IMR-90 (cell line): ENCODE data around the gene ETFA. TPM values are rescaled to one million over a fixed set of nuclear protein-coding genes. Genes with fewer than 3 reads are reported as not detected.

Experiments used
- ATAC-seq: fragments of 200-7000 bp; cut with Tn5 transposase; 2 replicates; pipeline ENCODE4 v1.9.1; 2020; ENCODE audit warnings: low read depth, mild to moderate bottlenecking, moderate library complexity
- BruUV-seq: library from RNA; stranded (reverse); fragments of 400-500 nt; replicated peaks from 2 replicates; lab custom pipeline; 2021; lab: Mats Ljungman, UMichigan
- CTCF ChIA-PET: fragments of 300-600 bp; formaldehyde crosslinking; extraction: SDS; loops from one replicate; lab custom pipeline; 2021; ENCODE audit warnings: antibody characterized with exemption; lab: Yijun Ruan, JAX
- POLR2A ChIA-PET: fragments of 300-600 bp; sonication (Branson Sonifier 250); formaldehyde crosslinking; loops from one replicate; lab custom pipeline; 2022; ENCODE audit warnings: antibody characterized with exemption; ENCODE audit not compliant: unreplicated experiment; lab: Charles Lee
- DNase-seq: peaks from one replicate; pipeline ENCODE4 v3.0.0; 2013
- H2AFZ ChIP-seq: replicated peaks from 2 replicates; pipeline ENCODE3; 2013; ENCODE audit warnings: low read length, mild to moderate bottlenecking; ENCODE audit not compliant: poor library complexity
- H2AK5ac ChIP-seq: 2 replicates; pipeline ENCODE4 v1.6.1; 2013; ENCODE audit warnings: low read depth, low read length, inconsistent platforms
- H2AK9ac ChIP-seq: replicated peaks from 2 replicates; pipeline ENCODE3; 2013; ENCODE audit warnings: mild to moderate bottlenecking, low read depth, low read length, moderate library complexity; ENCODE audit not compliant: poor library complexity
- H2BK120ac ChIP-seq: 2 replicates; pipeline ENCODE4 v1.6.1; 2013; ENCODE audit warnings: low read depth, low read length, inconsistent platforms
- H2BK15ac ChIP-seq: 3 replicates; pipeline ENCODE4 v1.6.1; 2013; ENCODE audit warnings: low read depth, low read length, inconsistent platforms
- H2BK20ac ChIP-seq: 2 replicates; pipeline ENCODE4 v1.6.1; 2013; ENCODE audit warnings: low read depth, mild to moderate bottlenecking, inconsistent platforms, low read length, moderate library complexity
- H2BK5ac ChIP-seq: 2 replicates; pipeline ENCODE4 v1.6.1; 2013; ENCODE audit warnings: mild to moderate bottlenecking, low read depth, low read length, inconsistent platforms; ENCODE audit not compliant: poor library complexity, severe bottlenecking
- H3K14ac ChIP-seq: replicated peaks from 2 replicates; pipeline ENCODE4 v1.6.1; 2013; ENCODE audit warnings: low read depth, low read length, inconsistent platforms
- H3K18ac ChIP-seq: 2 replicates; pipeline ENCODE4 v1.6.1; 2013; ENCODE audit warnings: low read depth, low read length, control low read depth
- H3K23ac ChIP-seq: 2 replicates; pipeline ENCODE4 v1.6.1; 2013; ENCODE audit warnings: low read depth, low read length, inconsistent platforms
- H3K27ac ChIP-seq: 2 replicates; pipeline ENCODE4 v1.5.1; 2013; ENCODE audit warnings: mild to moderate bottlenecking, control low read depth, low read length; ENCODE audit not compliant: insufficient read depth
- H3K27me3 ChIP-seq: 2 replicates; pipeline ENCODE4 v1.6.1; 2013; ENCODE audit warnings: low read length; ENCODE audit not compliant: control insufficient read depth, insufficient read depth
- H3K36me3 ChIP-seq: 2 replicates; pipeline ENCODE4 v1.6.1; 2013; ENCODE audit warnings: low read length, mixed read lengths; ENCODE audit not compliant: control insufficient read depth, insufficient read depth
- H3K4ac ChIP-seq: 2 replicates; pipeline ENCODE4 v1.6.1; 2013; ENCODE audit warnings: low read depth, low read length, inconsistent platforms
- H3K4me1 ChIP-seq: 2 replicates; pipeline ENCODE4 v1.6.1; 2013; ENCODE audit warnings: low read length, mixed read lengths; ENCODE audit not compliant: control insufficient read depth, insufficient read depth
- H3K4me2 ChIP-seq: 2 replicates; pipeline ENCODE4 v1.6.1; 2013; ENCODE audit warnings: low read depth, mild to moderate bottlenecking, control low read depth, low read length, moderate library complexity
- H3K4me3 ChIP-seq: 2 replicates; pipeline ENCODE4 v1.5.1; 2013; ENCODE audit warnings: low read depth, mild to moderate bottlenecking, control low read depth, low read length, moderate library complexity; ENCODE audit not compliant: insufficient read depth
- H3K56ac ChIP-seq: 2 replicates; pipeline ENCODE4 v1.6.1; 2013; ENCODE audit warnings: low read length, inconsistent platforms; ENCODE audit not compliant: insufficient read depth; ENCODE audit errors: extremely low read depth
- H3K79me1 ChIP-seq, 2 experiments: 2 replicates each; pipeline ENCODE4 v1.6.1; 2013; ENCODE audit warnings: low read length in 2 of 2, inconsistent platforms in 1 of 2, low read depth in 1 of 2
- H3K9ac ChIP-seq: 2 replicates; pipeline ENCODE4 v1.6.1; 2013; ENCODE audit warnings: low read depth, low read length, control low read depth
- H3K9me1 ChIP-seq: 2 replicates; pipeline ENCODE4 v1.6.1; 2013; ENCODE audit warnings: low read length, inconsistent platforms; ENCODE audit not compliant: insufficient read depth
- H3K9me3 ChIP-seq: 2 replicates; pipeline ENCODE4 v1.6.1; 2013; ENCODE audit warnings: low read length; ENCODE audit not compliant: control insufficient read depth, insufficient read depth
- H4K20me1 ChIP-seq: 2 replicates; pipeline ENCODE4 v1.6.1; 2013; ENCODE audit warnings: low read length, inconsistent platforms; ENCODE audit not compliant: insufficient read depth
- H4K5ac ChIP-seq: 2 replicates; pipeline ENCODE4 v1.6.1; 2013; ENCODE audit warnings: mild to moderate bottlenecking, low read depth, low read length, control low read depth
- H4K8ac ChIP-seq, 2 experiments: 2 replicates each; pipeline ENCODE4 v1.6.1; 2013; ENCODE audit warnings: low read depth in 2 of 2, low read length in 2 of 2, control low read depth in 1 of 2, inconsistent platforms in 1 of 2
- H4K91ac ChIP-seq: 2 replicates; pipeline ENCODE4 v1.6.1; 2013; ENCODE audit warnings: low read depth, low read length, inconsistent platforms; ENCODE audit not compliant: insufficient read depth
- CHD1 ChIP-seq: IDR thresholded peaks from 2 replicates; pipeline ENCODE4 v1.6.1; 2012; ENCODE audit warnings: low read depth, low read length, improper control_type of control experiment
- WGBS, 2 experiments: methylation state at CpG; one replicate each; pipeline versions ENCODE4 v1.1.5 to v1.1.7; 2013; ENCODE audit warnings: missing lambda C conversion rate in 2 of 2; ENCODE audit not compliant: insufficient read length in 1 of 2; ENCODE audit errors: extremely low coverage in 2 of 2; 5-methylcytosine and 5-hydroxymethylcytosine counted together
- dilution Hi-C: fragments of 300-500 bp; cut with HindIII; formaldehyde crosslinking; loops from one replicate; pipeline ENCODE4 v1.14.3; 2018; ENCODE audit warnings: low sequenced_read_pairs; ENCODE audit not compliant: unreplicated experiment
- in situ Hi-C: fragments of 300-500 bp; cut with MboI; formaldehyde crosslinking; loops from 3 replicates; pipeline ENCODE4 v1.14.3; 2019; ENCODE audit warnings: low sequenced_read_pairs, inconsistent platforms, mixed read lengths
- intact Hi-C: fragments of 100-400 bp; cut with micrococcal nuclease; formaldehyde crosslinking; loops from 2 replicates; pipeline ENCODE4 v1.10.0; 2022
- polyA plus RNA-seq, 3 experiments: library from polyadenylated mRNA; depleted of rRNA; stranded (reverse); fragments of >200 nt; gene quantifications; 2 replicates each; pipeline ENCODE4 v1.2.3, GENCODE V29; 2012; ENCODE audit warnings: low replicate concordance in 1 of 3
- total RNA-seq: library from RNA; depleted of rRNA; stranded (reverse); fragments of >200 nt; gene quantifications from 2 replicates; pipeline ENCODE4 v1.2.3, GENCODE V29; 2012

Gene ETFA
- total and polyA plus RNA-seq, 2 of the 4 experiments (the other 2 are of a cell fraction): 115 to 172 TPM

GRCh38 chr15:76176487-76177085 is 134.7 kb downstream of the ETFA start:
- in situ Hi-C loops: no loop called here
- peaks cover 9% of the 10 kb centered on the region for H3K9me1 ChIP-seq
- CTCF ChIA-PET: no interaction called here

More at GRCh38 chr15:76176487-76177085, 134.7 kb downstream of the ETFA start:
- no peak overlapping the region for H2AK5ac ChIP-seq
- no peak overlapping the region for H3K56ac ChIP-seq
- dilution Hi-C loops (no loop called here), intact Hi-C loops (no loop called here)
- no peak overlapping the region for H4K91ac ChIP-seq
- no peak overlapping the region for H2BK20ac ChIP-seq
- H2BK5ac ChIP-seq: no peak overlapping the region
- ATAC-seq (no peak), DNase-seq (no peak)
- no peaks in the 10 kb centered on the region for H3K36me3 ChIP-seq
- no peaks in the 10 kb centered on the region; the same call in 1 of the 2 replicates for H3K27me3 ChIP-seq
- no peak overlapping the region for H2AK9ac ChIP-seq
- H3K9ac ChIP-seq: no peak overlapping the region
- POLR2A ChIA-PET: no interaction called here
- H3K27ac ChIP-seq: no peak overlapping the region
- H4K8ac ChIP-seq: no peak overlapping the region
- H4K20me1 ChIP-seq: no peaks in the 10 kb centered on the region; the same call in 1 of the 2 replicates
- no peak overlapping the region for H3K18ac ChIP-seq
- no peak overlapping the region for H3K4me2 ChIP-seq
- no peak overlapping the region for H3K4ac ChIP-seq
- no peak overlapping the region for H2AFZ ChIP-seq
- 94% methylated on average over 9 of the region's 15 CpGs; no CpG with 5 or more reads in 1 of the 2 experiments for WGBS, 2 experiments
- H2BK120ac ChIP-seq: no peak overlapping the region
- H3K4me3 ChIP-seq: no peak overlapping the region
- TF ChIP-seq CHD1: no peak
- no peaks in the 10 kb centered on the region for H3K9me3 ChIP-seq
- H3K79me1 ChIP-seq: no peaks in the 10 kb centered on the region
- H4K5ac ChIP-seq: no peak overlapping the region
- no peak overlapping the region for H3K23ac ChIP-seq
- no peak overlapping the region for H2BK15ac ChIP-seq
- BruUV-seq: no TSS peak
- H3K4me1 ChIP-seq: peaks cover 2% of the 10 kb centered on the region; the same call in 1 of the 2 replicates
- no peak overlapping the region for H3K14ac ChIP-seq
